ENCODE measurements around the gene PIK3R1. TPM values are rescaled to one million over a fixed set of nuclear protein-coding genes. Genes with fewer than 3 reads are reported as not detected.

The PIK3R1 gene
- total RNA-seq, 2 experiments from 2014 or later, result 61.1 to 65.0 TPM

DNA sequence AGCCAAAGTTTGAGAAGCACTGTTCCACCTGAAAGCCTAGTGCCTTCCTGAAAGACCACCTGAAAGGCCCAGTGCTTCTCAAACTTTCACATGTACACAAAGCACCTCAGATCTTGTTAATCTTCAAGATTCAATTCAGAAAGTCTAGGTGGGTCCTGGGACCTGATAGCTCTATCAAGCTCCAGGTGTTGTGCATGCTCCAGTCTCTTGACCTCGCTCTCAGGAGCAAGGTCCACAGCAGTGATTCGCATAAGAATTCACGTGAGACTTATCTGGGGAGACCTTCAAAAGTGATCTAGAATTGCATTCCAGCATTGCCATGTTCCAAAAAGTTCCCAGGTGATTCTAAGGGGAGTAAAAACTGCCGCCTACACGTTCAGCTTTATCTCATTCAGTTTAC is 102.1 kb downstream of the PIK3R1 start:
- no peak overlapping the region for H3K27ac Mint-ChIP-seq
- H3K4me3 Mint-ChIP-seq, result no peak overlapping the region
- DNase-seq, result no peak
- ChIA-PET POLR2A (no interaction called here), CTCF (interaction anchor here (1.8 kb wide), 1 partner anchor 31 kb away, joined by 7 read pairs; no protein-coding TSS in a partner anchor)
- no peak for ATAC-seq
- H3K9me3 Mint-ChIP-seq (ENCODE audit: insufficient read depth), result no peaks in the 10 kb centered on the region
- H3K4me1 Mint-ChIP-seq (ENCODE audit: low read depth), result peaks cover 23% of the 10 kb centered on the region
- H3K36me3 Mint-ChIP-seq (ENCODE audit: low read depth), result no peaks in the 10 kb centered on the region
- H3K27me3 Mint-ChIP-seq (ENCODE audit: low read depth), result peaks cover 5% of the 10 kb centered on the region

- Mint-ChIP-seq H3K4me1 (ENCODE audit: low read depth) (peaks cover 23% of the 10 kb centered on the region), H3K27me3 (ENCODE audit: low read depth) (peaks cover 5% of the 10 kb centered on the region), H3K36me3 (ENCODE audit: low read depth) (no peaks in the 10 kb centered on the region), H3K27ac (no peak overlapping the region), H3K9me3 (ENCODE audit: insufficient read depth) (no peaks in the 10 kb centered on the region), H3K4me3 (no peak overlapping the region)
- POLR2A ChIA-PET, result no interaction called here
- CTCF ChIA-PET, result no interaction called here
- ATAC-seq, result no peak
- no peak for DNase-seq
These were observed 103.6 kb downstream of the PIK3R1 start for GRCh38 chr5:68318955-68319705.

GRCh38 chr5:68319706-68320412 is 104.3 kb downstream of the PIK3R1 start:
- H3K27ac Mint-ChIP-seq, result no peak overlapping the region
- no peaks in the 10 kb centered on the region for H3K9me3 Mint-ChIP-seq (ENCODE audit: insufficient read depth)
- no peak overlapping the region for H3K4me3 Mint-ChIP-seq
- H3K36me3 Mint-ChIP-seq (ENCODE audit: low read depth), result no peaks in the 10 kb centered on the region
- ChIA-PET CTCF (interaction anchor here (2.5 kb wide), 1 partner anchor 33 kb away, joined by 7 read pairs; no protein-coding TSS in a partner anchor), POLR2A (no interaction called here)
- peaks cover 22% of the 10 kb centered on the region for H3K4me1 Mint-ChIP-seq (ENCODE audit: low read depth)
- H3K27me3 Mint-ChIP-seq (ENCODE audit: low read depth), result peaks cover 5% of the 10 kb centered on the region
- no peak for ATAC-seq
- DNase-seq, result no peak

DNA sequence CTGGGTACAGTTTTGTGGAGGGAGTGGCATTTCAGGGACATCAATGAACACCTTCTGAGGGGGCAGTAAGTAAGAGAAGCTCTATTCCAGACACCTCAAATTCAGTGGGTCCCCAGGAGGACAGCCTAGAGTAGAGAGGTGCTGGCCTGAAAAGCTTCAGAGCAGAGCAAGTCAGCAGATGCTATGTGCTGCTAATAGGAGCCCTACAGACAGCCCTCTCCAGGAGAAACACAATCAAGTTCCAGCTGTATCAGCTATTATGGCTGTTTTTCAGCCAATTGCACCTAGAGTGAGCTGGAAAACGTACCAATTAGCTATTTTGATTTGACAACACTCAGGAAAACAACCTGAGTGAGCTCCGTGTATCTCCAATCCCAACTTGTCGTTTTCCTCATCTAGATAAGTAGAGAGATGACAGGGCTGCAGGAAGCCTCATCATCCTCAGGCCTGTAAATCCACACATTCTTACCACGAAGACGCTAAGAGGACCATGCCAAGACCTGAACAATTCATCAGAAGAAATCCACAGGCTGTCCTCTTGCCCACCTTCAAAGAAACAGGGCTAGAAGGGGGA is 104.9 kb downstream of the PIK3R1 start:
- ChIA-PET CTCF (interaction anchor here (2.5 kb wide), 1 partner anchor 34 kb away, joined by 7 read pairs; no protein-coding TSS in a partner anchor), POLR2A (no interaction called here)
- ATAC-seq, result no peak
- H3K4me3 Mint-ChIP-seq, result no peak overlapping the region
- no peak for DNase-seq
- H3K9me3 Mint-ChIP-seq (ENCODE audit: insufficient read depth), result no peaks in the 10 kb centered on the region
- H3K4me1 Mint-ChIP-seq (ENCODE audit: low read depth), result peaks cover 15% of the 10 kb centered on the region
- no peak overlapping the region for H3K27ac Mint-ChIP-seq
- H3K27me3 Mint-ChIP-seq (ENCODE audit: low read depth), result peaks cover 5% of the 10 kb centered on the region
- H3K36me3 Mint-ChIP-seq (ENCODE audit: low read depth), result no peaks in the 10 kb centered on the region

DNA sequence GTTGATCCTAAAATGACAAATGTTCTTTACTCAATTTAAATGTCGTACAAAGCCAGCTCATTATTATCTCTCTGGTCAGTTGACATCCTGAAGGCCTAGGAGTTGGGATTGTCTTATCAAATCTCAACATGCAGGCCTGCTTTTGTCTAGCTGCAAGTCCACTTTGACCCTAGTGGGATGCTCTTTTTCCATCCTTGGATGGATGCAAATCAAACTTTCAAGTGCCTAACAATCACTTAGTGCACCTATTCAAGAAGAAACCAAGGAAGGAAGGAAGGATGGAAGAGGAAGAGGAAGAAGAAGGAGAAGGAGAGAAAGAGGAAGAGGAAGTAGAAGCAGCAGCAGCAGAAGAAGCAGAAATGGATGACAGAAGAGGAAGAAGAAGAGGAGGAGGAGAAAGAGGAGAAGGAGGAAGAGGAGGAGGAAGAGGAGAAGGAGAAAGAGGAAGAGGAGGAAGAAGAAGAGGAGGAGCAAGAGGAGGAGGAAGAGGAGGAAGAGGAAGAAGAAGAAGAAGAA is 109.6 kb downstream of the PIK3R1 start:
- H3K36me3 Mint-ChIP-seq (ENCODE audit: low read depth), result no peaks in the 10 kb centered on the region
- H3K4me3 Mint-ChIP-seq, result no peak overlapping the region
- no peak for DNase-seq
- ChIA-PET POLR2A (no interaction called here), CTCF (interaction anchor here (1.2 to 1.7 kb wide), 3 partner anchors 17 to 39 kb away, joined by 3 to 5 read pairs (median 3); no protein-coding TSS in a partner anchor)
- H3K27me3 Mint-ChIP-seq (ENCODE audit: low read depth), result peaks cover 11% of the 10 kb centered on the region
- no peak for ATAC-seq
- no peak overlapping the region for H3K27ac Mint-ChIP-seq
- H3K9me3 Mint-ChIP-seq (ENCODE audit: insufficient read depth), result no peaks in the 10 kb centered on the region
- no peaks in the 10 kb centered on the region for H3K4me1 Mint-ChIP-seq (ENCODE audit: low read depth)

GRCh38 chr5:68329554-68330255 is 114.1 kb downstream of the PIK3R1 start:
- no peak for DNase-seq
- H3K27me3 Mint-ChIP-seq (ENCODE audit: low read depth), result peaks cover 11% of the 10 kb centered on the region
- H3K4me1 Mint-ChIP-seq (ENCODE audit: low read depth), result peaks cover 18% of the 10 kb centered on the region
- ATAC-seq, result no peak
- no peak overlapping the region for H3K27ac Mint-ChIP-seq
- no peak overlapping the region for H3K4me3 Mint-ChIP-seq
- no peaks in the 10 kb centered on the region for H3K36me3 Mint-ChIP-seq (ENCODE audit: low read depth)
- CTCF ChIA-PET, result no interaction called here
- POLR2A ChIA-PET, result no interaction called here
- H3K9me3 Mint-ChIP-seq (ENCODE audit: insufficient read depth), result no peaks in the 10 kb centered on the region

GRCh38 chr5:68330574-68330973 is 115.0 kb downstream of the PIK3R1 start:
- no peak for ATAC-seq
- Mint-ChIP-seq H3K9me3 (ENCODE audit: insufficient read depth) (no peaks in the 10 kb centered on the region), H3K4me1 (ENCODE audit: low read depth) (peaks cover 18% of the 10 kb centered on the region), H3K27ac (no peak overlapping the region), H3K36me3 (ENCODE audit: low read depth) (no peaks in the 10 kb centered on the region), H3K4me3 (no peak overlapping the region), H3K27me3 (ENCODE audit: low read depth) (peaks cover 11% of the 10 kb centered on the region)
- no peak for DNase-seq
- ChIA-PET POLR2A (interaction anchor here (0.6 kb wide), 1 partner anchor 162 kb away, joined by 3 read pairs; no protein-coding TSS in a partner anchor), CTCF (interaction anchor here (1.1 kb wide), 1 partner anchor 44 kb away, joined by 3 read pairs; no protein-coding TSS in a partner anchor)

- POLR2A ChIA-PET, result no interaction called here
- DNase-seq, result no peak
- H3K27me3 Mint-ChIP-seq (ENCODE audit: low read depth), result peaks cover 9% of the 10 kb centered on the region
- peaks cover 18% of the 10 kb centered on the region for H3K4me1 Mint-ChIP-seq (ENCODE audit: low read depth)
- no peaks in the 10 kb centered on the region for H3K9me3 Mint-ChIP-seq (ENCODE audit: insufficient read depth)
- CTCF ChIA-PET, result interaction anchor here (0.6 to 1.1 kb wide), 2 partner anchors 45 to 652 kb away, joined by 3 read pairs; no protein-coding TSS in a partner anchor
- ATAC-seq, result no peak
- H3K27ac Mint-ChIP-seq, result no peak overlapping the region
- no peak overlapping the region for H3K4me3 Mint-ChIP-seq
- no peaks in the 10 kb centered on the region for H3K36me3 Mint-ChIP-seq (ENCODE audit: low read depth)
These were observed 115.9 kb downstream of the PIK3R1 start for GRCh38 chr5:68331192-68332079.

GRCh38 chr5:68332080-68332451 is 116.5 kb downstream of the PIK3R1 start:
- Mint-ChIP-seq H3K4me1 (ENCODE audit: low read depth) (peaks cover 18% of the 10 kb centered on the region), H3K4me3 (no peak overlapping the region), H3K9me3 (ENCODE audit: insufficient read depth) (no peaks in the 10 kb centered on the region), H3K27me3 (ENCODE audit: low read depth) (peaks cover 9% of the 10 kb centered on the region), H3K36me3 (ENCODE audit: low read depth) (no peaks in the 10 kb centered on the region), H3K27ac (no peak overlapping the region)
- ChIA-PET CTCF (interaction anchor here (0.6 kb wide), 1 partner anchor 652 kb away, joined by 3 read pairs; no protein-coding TSS in a partner anchor), POLR2A (no interaction called here)
- ATAC-seq, result no peak
- no peak for DNase-seq

DNA sequence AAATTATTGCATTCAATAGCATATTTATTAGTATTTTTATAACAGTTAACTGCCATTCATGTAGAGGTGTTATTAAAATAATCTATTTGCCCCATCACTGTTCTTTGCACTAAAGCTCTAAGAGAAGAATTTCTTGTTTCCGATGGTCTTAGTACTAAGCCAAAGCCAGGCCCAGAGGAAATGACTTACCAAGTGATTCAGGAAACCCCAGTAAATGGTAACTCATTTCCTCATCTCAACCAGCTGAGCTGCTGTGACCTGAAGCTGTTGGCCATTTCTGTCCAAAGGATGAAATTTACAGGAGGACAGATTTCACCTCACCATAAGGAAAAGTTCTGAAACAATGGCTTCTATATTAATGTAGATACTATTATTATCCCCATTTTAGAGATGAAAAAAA is 117.0 kb downstream of the PIK3R1 start:
- Mint-ChIP-seq H3K4me1 (ENCODE audit: low read depth) (peaks cover 18% of the 10 kb centered on the region), H3K4me3 (no peak overlapping the region), H3K27me3 (ENCODE audit: low read depth) (peaks cover 11% of the 10 kb centered on the region), H3K36me3 (ENCODE audit: low read depth) (no peaks in the 10 kb centered on the region), H3K27ac (no peak overlapping the region), H3K9me3 (ENCODE audit: insufficient read depth) (no peaks in the 10 kb centered on the region)
- DNase-seq (no peak), ATAC-seq (no peak)
- POLR2A ChIA-PET, result no interaction called here
- CTCF ChIA-PET, result no interaction called here

Data from activated CD8-positive, alpha-beta T cell treated with anti-CD3 and anti-CD28 coated beads, Interleukin-2, amount 10 ng/mL, durations not matched to agents 7 days and 5 days (primary cell).